ENCODE results near the gene SHISA8. TPM values are rescaled to one million over a fixed set of nuclear protein-coding genes. Genes with fewer than 3 reads are reported as not detected.

The SHISA8 gene
- total and polyA plus RNA-seq, 10 of the 15 experiments (the other 5 are each of a cell fraction or from before 2014, with no cell fraction given): 0.06 to 10.1 (median 0.25) TPM

- TF ChIP-seq CBX5 (IDR thresholded peaks at IDR 0.05; ENCODE audit: low read depth) (no peak), SREBF1 (IDR thresholded peaks at IDR 0.05; ENCODE audit: low read length) (no peak), HSF1 (IDR thresholded peaks at IDR 0.05; ENCODE audit: low read depth, low read length) (no peak), EP300 (IDR thresholded peaks at IDR 0.05; ENCODE audit: borderline replicate concordance in 1 of 2, control insufficient read depth in 1 of 2, low read depth in 2 of 2, low read length in 2 of 2) (peak in 1 of 2 experiments; percentile 14; a peak in 1 of 4 replicates), ZNF207 (IDR thresholded peaks at IDR 0.05; ENCODE audit: borderline replicate concordance) (no peak), RELA (IDR thresholded peaks at IDR 0.05; ENCODE audit: borderline replicate concordance, partially characterized antibody) (no peak), RAD51 (IDR thresholded peaks at IDR 0.05) (no peak), PAX8 (IDR thresholded peaks at IDR 0.05) (no peak), CREB1 (IDR thresholded peaks at IDR 0.05; ENCODE audit: low read depth) (peak; percentile 66; the same call in 1 of the 2 replicates), IRF3 (IDR thresholded peaks at IDR 0.05) (no peak), CUX1 (IDR thresholded peaks at IDR 0.05; ENCODE audit: insufficient replicate concordance, low read depth, low read length) (no peak), ATF3 (IDR thresholded peaks at IDR 0.05; ENCODE audit: borderline replicate concordance, extremely low read depth, low read depth, low read length) (no peak), SP1 (IDR thresholded peaks at IDR 0.05; ENCODE audit: low read depth, low read length) (no peak), ETV6 (conservative IDR thresholded peaks at IDR 0.05 in 1 of 2, IDR thresholded peaks at IDR 0.05 in 1 of 2; ENCODE audit: borderline replicate concordance in 1 of 2, low read depth in 1 of 2) (no peak; a peak in 1 of 4 replicates), SRF (IDR thresholded peaks at IDR 0.05; ENCODE audit: low read depth in 2 of 2, low read length in 2 of 2) (no peak; a peak in 1 of 4 replicates), SKIL (IDR thresholded peaks at IDR 0.05; ENCODE audit: low read depth, poor library complexity, severe bottlenecking) (peak; percentile 37)
Measured at GRCh38 chr22:41862530-41863266, 52.2 kb downstream of the SHISA8 start (continued).
